Esophagus mucosa (tissue), 1 donor: ENCODE results near the gene RGS18. TPM values are rescaled to one million over a fixed set of nuclear protein-coding genes. Genes with fewer than 3 reads are reported as not detected.
"Not testable (repeated sequence)": the region's sequence is repeated elsewhere in the genome, so short reads cannot be mapped to it uniquely, and the experiment has no call there.

Experiments used
- ATAC-seq: fragments of 200-7000 bp; cut with Tn5 transposase; one replicate; pipeline ENCODE4 v1.9.1; 2020
- total RNA-seq: library from RNA; stranded (reverse); gene quantifications from one replicate; pipeline ENCODE4 v1.2.4, GENCODE V29; 2023
- donor health status: DM: yes; HTN: yes; CAD: no.

RGS18 gene
- 0.52 TPM for total RNA-seq

- ATAC-seq = no peak
Measured at GRCh38 chr1:192158181-192158580, at the start of gene RGS18. Gene RGS18 (plus strand): TSS chr1:192158462. CDS start chr1:192158638, 176 bp downstream.

DNA sequence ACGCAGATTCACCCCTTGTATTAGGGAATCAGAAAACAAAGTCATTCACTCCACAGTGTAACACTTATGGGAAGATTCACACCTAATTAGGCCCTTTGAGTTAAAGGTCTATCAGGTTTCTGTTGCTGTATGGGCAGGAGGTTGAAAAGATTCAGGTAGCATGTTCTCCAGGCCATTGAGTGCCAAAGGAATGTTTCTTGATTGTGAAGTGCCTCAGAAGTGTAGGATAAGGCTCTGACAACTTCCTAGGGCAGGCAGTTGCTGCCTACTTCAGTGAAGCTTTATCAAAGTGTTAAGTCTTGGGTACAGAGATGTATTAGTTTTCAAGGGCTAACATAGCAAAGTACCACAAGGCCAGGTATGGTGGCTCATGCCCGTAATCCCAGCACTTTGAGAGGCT lies 48.7 kb upstream of the RGS18 start:
- ATAC-seq = no peak

- no peak for ATAC-seq
Measured at GRCh38 chr1:192115000-192115399, 43.3 kb upstream of the RGS18 start.

DNA sequence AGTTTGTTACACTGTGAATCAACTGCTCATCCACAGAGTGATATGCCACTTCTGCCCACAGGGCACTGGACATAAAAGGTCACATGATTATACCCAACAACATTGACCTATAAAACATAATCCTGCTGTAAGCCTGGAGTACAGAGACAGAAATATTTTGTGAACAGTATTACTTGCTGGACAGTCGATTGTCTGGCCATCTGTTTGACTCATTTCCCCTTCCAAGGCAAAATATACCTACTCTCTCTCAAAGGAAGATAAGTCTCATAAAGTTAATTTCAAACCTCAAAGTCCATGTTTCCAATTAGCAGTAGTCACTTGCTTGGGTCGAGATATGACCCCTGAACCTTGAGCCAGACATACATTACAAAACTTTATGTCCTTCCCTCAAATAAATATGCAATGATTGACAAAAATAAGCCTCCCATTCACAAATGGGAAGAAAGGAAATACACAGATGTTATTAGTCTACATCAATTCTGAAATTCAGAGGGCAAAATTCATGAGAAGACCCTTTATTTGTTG lies 39.3 kb upstream of the RGS18 start:
- ATAC-seq = no peak

- no peak for ATAC-seq
Measured at GRCh38 chr1:192119701-192120100, 38.6 kb upstream of the RGS18 start.

- no peak for ATAC-seq
Measured at GRCh38 chr1:192122668-192123067, 35.6 kb upstream of the RGS18 start.

GRCh38 chr1:192123212-192123611 lies 35.0 kb upstream of the RGS18 start:
- no peak for ATAC-seq

GRCh38 chr1:192126030-192126619 lies 32.1 kb upstream of the RGS18 start:
- no peak for ATAC-seq

DNA sequence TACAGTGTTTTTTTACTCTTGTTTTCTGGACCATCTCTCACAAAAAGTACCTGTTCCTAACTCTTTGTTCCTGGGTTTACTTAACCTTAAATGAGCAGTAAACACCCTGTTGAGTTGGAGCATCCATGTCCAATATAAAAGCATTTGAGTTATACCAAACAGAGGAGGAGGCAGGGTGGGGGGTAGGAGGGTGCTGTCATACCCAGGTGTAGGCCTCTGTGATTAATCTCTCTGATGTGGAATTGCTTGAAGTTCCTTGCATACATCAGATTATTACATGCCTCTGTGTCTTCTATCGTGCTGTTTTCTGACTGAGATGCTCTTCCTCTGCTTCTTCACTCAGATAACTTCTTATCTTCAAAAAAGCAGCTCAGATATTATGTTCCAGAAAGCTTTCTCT lies 28.1 kb upstream of the RGS18 start:
- no peak for ATAC-seq

DNA sequence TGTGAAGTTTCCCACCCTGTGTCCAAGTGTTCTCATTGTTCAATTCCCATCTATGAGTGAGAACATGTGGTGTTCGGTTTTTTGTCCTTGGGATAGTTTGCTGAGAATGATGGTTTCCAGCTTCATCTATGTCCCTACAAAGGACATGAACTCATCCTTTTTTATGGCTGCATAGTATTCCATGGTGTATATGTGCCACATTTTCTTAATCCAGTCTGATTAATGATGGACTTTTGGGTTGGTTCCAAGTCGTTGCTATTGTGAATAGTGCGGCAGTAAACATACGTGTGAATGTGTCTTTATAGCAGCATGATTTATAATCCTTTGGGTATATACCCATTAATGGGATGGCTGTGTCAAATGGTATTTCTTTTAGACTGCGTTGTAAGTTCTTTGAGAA lies 27.4 kb upstream of the RGS18 start:
- not testable (repeated sequence) for ATAC-seq

- ATAC-seq = no peak
Measured at GRCh38 chr1:192131914-192132313, 26.3 kb upstream of the RGS18 start.

- no peak for ATAC-seq
Measured at GRCh38 chr1:192133350-192133926, 24.8 kb upstream of the RGS18 start.

DNA sequence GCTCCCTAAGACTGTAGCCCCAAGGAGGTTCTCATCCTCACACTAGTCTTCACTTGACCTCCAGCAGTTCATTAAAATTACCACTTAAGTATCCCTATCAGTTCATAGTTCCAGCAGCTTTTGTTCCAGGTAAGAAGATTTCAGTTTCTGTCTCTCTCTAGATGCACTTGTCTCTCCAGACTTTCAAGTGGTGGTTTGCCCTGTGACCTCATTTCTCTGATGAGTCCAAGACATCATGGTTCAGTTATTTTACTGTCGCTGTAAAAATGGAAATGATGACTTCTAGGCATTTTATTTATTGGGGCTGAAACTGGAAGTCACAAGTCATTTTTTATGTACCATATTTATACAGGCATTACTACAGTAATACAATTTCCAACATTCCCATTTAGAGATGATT lies 17.9 kb upstream of the RGS18 start:
- no peak for ATAC-seq

GRCh38 chr1:192147221-192147620 lies 11.0 kb upstream of the RGS18 start:
- ATAC-seq = no peak

DNA sequence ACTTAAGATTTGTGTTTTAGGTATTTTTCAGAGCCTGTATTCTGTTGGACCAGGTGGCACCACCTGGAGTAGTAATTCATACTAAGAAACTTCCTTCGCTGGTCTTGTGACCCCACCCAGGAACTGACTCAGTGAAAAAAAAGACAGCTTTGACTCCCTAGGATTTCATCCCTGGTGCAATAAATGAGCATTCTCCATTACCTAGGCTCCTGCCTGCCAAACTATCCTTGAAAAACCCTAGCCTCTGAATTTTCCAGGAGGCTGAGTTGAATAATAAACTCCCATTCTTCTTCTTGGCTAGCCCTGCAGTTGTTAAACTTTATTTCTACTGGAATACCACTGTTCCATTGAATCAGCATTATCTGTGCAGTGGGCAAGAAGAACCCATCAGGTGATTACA lies 10.6 kb upstream of the RGS18 start:
- no peak for ATAC-seq

GRCh38 chr1:192151176-192151575 lies 7.1 kb upstream of the RGS18 start:
- no peak for ATAC-seq

DNA sequence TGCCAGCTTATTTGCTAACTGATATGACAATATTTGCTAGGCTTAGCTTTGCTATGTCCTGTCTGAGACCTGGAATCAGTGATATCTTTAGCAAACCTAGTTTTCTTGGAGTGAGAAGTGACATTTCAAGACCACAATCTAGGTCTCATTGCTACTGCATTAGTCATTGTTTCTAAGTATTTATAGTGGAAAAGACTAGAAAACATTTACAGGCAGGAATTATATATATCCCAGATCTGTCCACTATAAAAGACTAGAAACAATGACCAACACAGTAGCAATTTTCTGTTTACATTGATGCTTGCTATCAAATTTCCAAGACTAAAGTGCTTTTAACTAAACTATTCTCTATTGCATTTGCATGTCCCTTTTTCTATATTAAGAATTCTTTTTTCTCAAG lies 5.0 kb upstream of the RGS18 start:
- ATAC-seq = no peak

DNA sequence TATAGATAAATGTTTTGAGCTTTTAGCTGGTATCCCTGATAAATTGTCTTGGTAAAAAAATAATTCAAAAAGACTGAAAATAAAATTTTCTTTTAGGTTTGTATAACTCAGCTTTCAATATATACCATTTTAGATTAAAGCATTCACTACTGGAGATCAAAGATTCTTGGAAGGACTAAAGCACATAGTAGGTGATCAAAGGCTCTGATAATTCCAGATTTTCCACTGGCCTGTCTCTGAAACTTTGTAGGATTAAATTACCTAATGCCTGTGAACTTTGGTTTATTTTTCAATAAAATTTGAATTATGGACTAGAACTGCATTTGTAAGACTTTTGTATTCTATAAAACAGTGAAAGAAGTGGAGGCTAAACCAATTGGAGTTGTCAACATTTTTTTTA lies 1.2 kb upstream of the RGS18 start:
- ATAC-seq = no peak

DNA sequence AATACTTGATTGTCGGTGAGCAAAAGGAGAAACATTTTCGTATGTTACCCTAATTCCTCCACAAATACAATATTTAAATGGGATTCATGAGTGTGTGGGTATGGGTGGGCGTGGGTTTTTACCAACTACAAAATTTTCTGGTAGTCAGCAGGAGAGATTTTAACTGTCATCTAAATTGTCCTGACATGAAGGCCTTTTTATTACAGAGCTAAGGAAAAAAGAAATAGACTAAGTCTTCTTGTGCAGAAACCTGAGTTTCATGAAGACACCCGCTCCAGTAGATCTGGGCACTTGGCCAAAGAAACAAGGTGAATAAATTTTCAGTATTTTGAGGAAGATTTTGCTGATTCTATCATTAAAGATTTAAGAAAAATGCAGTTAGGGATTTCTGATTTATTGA lies 752 bp downstream of the RGS18 start:
- ATAC-seq = no peak

DNA sequence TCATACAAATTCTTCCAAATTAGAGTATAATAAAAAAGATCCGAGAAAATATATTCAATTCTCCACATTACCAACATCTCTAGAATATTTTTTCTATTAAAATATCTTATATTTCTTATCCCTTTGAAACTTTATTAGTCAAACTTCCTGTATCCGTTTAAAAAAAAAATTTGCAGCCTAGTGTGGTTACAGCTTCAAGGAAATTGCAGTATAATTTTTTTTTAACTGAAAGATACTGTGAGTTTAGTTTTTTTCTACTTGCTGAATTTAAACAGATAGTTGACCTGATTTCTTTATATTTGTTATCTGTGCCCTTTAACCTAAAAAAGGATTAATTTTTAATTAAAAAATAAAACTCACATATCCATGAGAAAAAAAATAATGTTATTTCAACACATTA lies 1.5 kb downstream of the RGS18 start:
- ATAC-seq = no peak

DNA sequence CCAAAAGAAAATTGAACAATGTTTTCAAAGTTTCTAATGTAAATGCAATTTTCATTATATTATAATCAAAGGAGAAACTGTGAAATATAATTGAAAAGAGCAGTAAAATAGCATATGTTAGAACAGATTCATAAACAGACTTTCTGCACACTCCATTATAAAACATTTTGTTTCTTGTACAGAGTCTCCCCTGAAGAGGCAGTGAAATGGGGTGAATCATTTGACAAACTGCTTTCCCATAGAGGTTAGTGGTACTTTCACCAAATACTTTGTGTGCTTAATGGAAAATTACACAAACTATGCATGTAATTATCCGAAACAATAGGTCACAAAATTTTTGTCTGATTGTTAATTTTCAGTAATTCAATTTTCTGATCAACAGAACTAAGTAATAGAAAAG lies 1.9 kb downstream of the RGS18 start:
- ATAC-seq = no peak

DNA sequence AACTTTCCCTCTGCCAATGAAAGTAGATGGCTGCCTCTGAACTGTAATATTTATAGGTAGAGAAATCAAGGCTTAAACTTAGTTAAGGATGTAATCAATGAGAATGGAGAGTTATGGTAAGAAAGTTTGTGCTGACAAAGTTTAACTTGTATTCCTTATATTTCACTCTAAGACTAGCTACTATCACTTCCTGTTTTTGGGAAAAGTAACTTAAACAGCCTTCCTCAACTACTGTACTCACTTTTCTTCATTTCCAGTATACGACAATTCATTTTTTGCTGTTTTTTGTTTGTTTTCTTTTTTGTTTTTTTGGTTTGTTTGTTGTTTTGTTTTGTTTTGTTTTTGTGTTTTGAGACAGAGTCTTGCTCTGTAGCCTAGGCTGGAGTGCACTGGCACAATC lies 3.7 kb downstream of the RGS18 start:
- ATAC-seq = no peak

GRCh38 chr1:192162376-192162775 lies 4.1 kb downstream of the RGS18 start:
- ATAC-seq = no peak

DNA sequence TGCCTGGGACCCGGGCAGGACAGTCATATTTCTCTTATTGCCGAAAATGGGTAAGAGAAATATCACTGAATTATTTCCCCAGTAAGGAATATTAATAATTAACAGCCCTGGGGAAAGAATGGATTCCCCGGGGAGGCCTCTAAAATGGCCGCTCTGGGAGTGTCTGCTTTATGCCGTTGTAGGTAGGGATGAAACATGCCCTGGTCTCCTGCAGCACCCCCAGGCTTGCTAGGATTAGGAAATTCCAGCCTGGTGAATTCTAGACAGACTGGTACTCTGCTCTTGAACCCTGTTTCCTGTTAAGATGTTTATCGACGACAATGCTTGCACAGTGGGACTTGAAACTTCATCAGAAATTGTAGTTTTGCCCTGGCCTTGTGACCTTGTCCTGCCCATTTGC lies 6.7 kb downstream of the RGS18 start:
- ATAC-seq = not testable (repeated sequence)

DNA sequence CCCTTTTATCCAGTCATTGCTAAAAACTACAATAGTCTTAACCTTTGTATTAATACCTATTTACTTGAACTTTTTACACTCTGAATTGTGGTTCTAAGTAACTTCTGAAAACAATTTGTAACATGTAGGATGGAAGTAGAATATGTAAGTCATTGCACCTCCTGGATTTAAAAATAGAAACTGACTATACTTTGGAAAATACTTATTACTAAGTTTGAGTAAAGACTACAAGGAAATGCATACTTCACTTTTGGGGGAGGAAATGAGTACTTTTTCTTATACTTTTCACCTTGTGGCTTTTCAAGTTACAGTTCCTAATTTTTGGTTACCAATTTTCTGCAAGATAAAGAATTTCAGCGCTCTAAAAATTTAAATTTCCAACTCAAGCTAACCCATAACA lies 8.7 kb downstream of the RGS18 start:
- no peak for ATAC-seq
